ENCODE data around the gene GVQW3.

DNA sequence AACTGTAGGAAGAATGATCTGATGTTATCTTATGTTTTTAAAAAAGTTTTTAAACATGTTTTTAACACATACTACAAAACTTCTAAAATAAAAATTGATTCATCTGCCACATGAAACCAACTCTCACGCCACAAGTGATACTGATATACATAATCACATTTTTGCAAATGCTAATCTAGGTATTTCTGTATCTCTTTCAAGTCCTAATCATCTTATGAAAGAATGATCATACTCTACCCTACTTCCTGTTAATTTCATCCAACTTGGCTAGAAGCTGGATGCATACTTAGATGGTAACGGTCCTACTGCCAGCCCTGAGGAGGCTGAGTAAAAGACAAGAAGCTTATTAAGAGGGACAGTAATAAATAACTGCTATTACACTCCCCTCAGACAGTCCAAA, 19.3 kb upstream of the GVQW3 start:
- no peak for TF ChIP-seq POLR2A (IDR thresholded peaks at IDR 0.05)
- TF ChIP-seq, protein P1, sequence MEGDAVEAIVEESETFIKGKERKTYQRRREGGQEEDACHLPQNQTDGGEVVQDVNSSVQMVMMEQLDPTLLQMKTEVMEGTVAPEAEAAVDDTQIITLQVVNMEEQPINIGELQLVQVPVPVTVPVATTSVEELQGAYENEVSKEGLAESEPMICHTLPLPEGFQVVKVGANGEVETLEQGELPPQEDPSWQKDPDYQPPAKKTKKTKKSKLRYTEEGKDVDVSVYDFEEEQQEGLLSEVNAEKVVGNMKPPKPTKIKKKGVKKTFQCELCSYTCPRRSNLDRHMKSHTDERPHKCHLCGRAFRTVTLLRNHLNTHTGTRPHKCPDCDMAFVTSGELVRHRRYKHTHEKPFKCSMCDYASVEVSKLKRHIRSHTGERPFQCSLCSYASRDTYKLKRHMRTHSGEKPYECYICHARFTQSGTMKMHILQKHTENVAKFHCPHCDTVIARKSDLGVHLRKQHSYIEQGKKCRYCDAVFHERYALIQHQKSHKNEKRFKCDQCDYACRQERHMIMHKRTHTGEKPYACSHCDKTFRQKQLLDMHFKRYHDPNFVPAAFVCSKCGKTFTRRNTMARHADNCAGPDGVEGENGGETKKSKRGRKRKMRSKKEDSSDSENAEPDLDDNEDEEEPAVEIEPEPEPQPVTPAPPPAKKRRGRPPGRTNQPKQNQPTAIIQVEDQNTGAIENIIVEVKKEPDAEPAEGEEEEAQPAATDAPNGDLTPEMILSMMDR (IDR thresholded peaks at IDR 0.05) = no peak
